D721Med (cell line): Measurements from ENCODE around the gene TMIE.

ENCODE experiments used
- DNase-seq: peaks from one replicate; pipeline ENCODE4 v3.0.0; 2011; ENCODE audit warnings: low spot score; ENCODE audit not compliant: insufficient read length
- FAIRE-seq: peaks from 2 replicates; lab custom pipeline; 2011; peaks lifted over from hg19 to GRCh38; lab: Jason Lieb, UNC
- TF ChIP-seq, protein P1 (sequence below): IDR thresholded peaks from 2 replicates; pipeline ENCODE4 v1.5.1; 2012; ENCODE audit warnings: mild to moderate bottlenecking, control low read depth; ENCODE audit not compliant: insufficient read depth; ENCODE audit errors: missing control alignments

TMIE gene

DNA sequence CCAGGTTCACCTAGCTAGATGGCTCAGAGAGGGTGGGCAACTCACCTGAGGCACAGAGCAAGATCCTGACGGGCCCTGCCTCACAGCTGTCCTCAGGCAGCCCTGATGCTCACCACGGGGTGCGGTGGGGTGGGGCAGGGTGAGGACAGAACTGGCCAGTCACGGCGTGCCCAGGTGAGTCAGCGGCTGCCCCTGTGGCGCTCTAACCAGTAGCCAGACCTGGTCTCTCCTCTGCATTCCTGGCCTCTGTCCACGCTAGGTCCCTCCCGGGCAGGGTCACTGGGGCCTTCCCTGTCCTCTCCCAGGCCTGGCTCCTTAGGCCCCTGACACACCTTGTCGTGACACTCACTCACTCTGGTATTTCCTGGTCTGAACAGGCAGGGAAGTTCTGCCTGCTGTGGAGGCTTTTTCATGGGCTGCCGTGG lies 8.6 kb upstream of the TMIE start:
- DNase-seq (no peak), FAIRE-seq (no peak)
- TF ChIP-seq, protein P1, sequence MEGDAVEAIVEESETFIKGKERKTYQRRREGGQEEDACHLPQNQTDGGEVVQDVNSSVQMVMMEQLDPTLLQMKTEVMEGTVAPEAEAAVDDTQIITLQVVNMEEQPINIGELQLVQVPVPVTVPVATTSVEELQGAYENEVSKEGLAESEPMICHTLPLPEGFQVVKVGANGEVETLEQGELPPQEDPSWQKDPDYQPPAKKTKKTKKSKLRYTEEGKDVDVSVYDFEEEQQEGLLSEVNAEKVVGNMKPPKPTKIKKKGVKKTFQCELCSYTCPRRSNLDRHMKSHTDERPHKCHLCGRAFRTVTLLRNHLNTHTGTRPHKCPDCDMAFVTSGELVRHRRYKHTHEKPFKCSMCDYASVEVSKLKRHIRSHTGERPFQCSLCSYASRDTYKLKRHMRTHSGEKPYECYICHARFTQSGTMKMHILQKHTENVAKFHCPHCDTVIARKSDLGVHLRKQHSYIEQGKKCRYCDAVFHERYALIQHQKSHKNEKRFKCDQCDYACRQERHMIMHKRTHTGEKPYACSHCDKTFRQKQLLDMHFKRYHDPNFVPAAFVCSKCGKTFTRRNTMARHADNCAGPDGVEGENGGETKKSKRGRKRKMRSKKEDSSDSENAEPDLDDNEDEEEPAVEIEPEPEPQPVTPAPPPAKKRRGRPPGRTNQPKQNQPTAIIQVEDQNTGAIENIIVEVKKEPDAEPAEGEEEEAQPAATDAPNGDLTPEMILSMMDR = no peak

DNA sequence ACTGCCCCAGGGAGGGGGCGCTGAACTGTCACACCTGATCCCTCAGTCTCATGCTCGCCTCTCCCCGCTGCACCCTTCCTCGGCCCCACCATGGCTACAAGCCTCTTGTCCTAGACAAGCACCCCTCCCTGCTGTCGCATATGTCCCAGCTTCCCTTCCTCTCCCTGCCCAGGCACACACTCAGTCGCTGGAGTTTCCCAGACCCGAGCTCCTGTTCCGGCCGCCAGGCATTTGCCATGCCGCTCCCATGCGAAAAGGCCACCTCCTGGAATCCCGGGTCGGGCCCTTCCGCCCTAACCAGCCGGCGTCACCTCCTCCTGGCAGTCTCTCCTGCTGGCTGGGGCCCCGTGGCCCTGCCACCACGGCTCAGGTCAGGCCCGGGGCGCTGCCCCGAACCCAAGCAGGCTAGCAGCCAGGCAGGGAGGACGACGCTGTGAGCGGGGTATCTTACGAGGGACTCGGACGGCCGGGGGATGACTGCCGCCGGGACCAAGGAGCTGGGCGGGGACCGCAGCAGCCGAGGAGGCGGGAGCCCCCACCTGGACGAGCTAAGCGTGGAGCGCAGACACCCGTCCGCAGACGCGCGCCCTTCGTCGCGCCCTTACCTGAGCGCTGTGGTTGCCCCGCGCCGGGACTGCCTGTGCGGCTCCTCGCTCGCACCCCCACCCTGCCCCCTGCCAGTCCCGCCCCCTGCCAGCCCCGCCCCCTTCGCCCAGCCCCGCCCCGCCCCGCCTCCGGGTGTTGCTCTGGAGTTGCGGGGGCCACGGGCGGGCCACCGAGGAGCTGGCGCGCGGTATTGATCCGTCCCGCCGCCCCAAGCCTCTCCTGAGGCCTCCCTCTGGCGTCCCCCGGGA lies 7.9 kb upstream of the TMIE start, which contains the start of gene ALS2CL:
TSS of gene ALS2CL (minus strand) at position 642 of the 854 bp plus-strand sequence. CDS start 4,239 bp downstream, outside the sequence.
- DNase-seq (peak; percentile 56), FAIRE-seq (no peak)
- TF ChIP-seq, protein P1 = no peak

DNA sequence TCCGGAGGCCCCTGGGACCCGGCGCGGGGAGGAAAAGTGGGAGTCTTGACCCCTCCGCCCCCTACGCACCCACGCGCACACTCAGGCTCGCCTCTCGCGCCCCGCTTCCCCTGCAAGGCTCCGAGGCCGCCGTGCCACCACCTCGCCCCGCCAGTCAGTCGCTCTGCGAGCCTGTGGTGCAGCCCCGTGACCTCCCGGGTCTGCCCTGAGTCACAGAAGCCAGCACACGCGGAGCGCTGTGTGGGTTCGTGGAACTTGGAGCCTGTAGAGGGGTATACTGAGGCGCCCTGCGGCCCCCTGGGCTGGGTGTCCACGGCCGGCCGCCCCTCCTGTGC lies 7.3 kb upstream of the TMIE start:
- TF ChIP-seq, protein P1 = no peak
- DNase-seq (no peak), FAIRE-seq (no peak)

DNA sequence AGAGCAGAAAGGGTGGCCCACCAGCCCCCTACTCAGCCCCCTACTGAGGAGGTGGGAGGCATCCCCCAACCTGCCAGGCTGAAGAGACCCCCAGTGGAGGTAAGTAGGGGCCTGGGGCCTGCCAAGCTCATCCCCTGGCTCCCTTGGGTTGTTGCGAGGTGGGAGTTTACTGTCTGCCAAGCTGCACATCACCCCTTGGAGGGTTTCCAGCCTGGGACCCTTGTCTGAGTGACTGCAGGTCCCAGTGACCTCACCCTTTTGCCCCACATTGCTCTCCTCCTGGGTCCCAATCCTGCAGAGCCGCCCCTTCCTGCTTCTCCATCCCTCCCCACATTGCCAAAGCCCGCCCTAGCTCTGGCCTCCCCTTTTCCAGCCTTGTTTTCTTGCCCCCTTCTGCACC lies 6.7 kb upstream of the TMIE start:
- no peak for FAIRE-seq
- DNase-seq = no peak
- TF ChIP-seq, protein P1 = no peak

DNA sequence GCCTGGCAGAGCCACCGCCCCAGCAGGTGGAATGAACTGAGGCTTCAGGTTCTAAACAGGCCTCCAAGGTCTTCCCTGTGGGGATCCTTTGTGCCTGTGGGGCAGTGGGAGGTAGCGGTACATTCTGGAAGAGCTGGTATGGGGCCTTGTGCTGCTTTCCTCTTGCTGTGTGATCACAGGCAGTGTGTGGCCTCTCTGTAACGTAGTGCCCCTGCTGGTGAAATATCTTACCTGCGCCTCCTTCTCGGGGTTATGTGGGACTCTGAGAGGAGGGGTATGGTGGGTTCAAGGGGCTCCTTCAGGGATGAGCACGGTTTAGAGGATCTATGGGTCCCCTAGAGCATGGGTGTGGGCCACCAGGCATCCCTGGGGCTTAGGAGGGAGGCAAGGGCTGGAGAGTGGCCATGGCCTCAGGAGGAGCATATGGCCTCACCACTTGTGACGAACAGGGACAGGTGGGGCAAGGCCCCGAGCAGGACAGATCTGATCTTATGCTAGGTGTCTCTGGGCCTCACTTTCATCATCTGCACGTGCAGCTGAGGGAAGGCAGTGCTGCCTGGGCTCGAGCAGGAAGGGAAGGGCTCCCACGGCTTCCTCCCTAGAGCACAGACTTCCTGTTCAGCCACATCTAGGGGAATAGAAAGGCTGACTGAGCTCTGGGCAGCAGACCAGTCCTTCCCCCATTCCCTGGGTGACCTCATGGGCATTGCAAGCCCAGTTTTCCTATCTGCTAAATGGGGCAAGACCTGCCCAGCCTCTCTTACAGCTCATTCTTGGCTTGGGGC lies 5.8 kb upstream of the TMIE start:
- DNase-seq = no peak
- TF ChIP-seq, protein P1 = peak; percentile 18
- FAIRE-seq = no peak

DNA sequence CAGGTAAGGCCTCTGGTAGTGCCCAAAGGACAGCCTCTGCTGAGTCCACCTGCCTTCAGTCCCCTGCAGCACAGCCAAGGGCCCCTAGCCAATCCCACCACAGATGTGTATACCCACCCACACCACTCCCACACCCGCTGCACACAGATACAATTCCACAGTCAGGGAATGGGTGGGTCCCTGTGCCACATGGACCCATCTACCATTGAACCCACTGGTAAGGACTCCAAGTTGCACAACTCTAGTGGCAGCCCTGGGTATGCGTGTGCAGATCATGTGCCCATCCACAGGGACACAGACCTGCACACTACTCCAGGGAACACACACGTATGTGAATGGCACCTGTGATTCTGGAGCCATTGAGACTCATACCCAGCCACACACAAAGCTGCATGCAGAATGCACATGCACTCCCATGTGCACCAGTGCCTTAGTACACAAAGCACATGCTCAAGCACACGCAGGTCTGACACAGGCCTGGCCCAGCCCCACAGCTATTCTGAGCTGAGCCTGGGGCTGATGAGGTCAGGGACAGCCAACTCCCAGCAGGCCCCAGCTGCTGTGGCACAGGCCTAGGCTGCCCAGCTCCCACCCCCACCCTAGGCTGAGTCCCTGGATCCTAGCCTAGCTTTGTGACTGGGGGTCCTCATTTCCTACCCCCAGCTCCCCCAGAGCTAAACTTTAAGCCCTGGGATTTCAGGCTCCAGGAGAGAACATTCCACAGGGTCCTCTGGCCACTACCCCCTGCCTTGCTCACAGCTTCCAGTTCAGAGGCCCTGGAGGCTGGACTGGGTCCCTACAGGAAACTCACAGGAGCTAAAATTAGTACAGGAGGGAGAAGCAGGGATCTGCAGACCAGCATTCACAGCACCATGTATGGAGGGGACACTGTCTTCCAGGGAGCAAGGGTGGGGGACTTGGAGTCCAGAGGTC lies 5.0 kb upstream of the TMIE start:
- TF ChIP-seq, protein P1 = no peak
- DNase-seq (no peak), FAIRE-seq (no peak)
